ENCODE measurements around the gene XKR7.

The XKR7 gene

DNA sequence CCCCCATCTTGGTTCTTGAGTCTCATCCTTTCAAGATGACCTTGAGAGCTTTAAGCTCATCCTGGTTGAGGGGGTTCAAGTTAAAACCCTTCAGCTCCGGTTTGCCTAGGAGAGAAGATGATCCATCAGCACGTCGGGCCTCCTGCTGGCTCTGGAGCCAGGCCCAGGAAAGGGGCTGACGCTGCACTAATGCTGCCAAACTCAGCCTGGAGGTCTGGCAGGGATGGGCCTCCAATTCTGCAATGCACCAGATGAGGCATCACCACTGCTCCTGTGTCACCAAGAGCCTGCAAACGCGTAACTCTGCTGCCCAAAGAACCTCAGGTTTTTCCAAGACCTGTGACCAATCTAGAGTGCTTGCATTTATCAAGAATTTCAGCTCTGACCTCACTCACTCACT lies 22.2 kb upstream of the XKR7 start:
- DNase-seq = no peak

DNA sequence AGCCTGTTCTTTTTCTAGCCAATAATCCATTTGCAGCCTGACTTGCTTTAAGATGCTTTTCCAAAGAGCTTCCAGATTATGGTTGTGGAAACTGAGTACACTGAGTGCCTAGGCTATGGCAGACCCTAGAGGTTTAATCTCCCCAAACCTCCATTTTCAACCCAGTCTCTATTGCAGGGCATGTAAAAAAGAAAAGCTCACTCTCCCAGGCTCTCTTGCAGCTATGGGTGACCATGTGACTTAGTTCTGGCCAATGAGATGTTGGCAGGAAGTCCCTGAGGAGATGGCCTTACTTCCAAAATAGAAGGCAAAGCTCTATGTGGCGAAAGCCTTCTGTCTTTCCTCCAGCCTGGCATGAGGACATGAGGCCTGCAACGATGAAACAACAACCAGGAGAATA lies 19.9 kb upstream of the XKR7 start:
- no peak for DNase-seq

DNA sequence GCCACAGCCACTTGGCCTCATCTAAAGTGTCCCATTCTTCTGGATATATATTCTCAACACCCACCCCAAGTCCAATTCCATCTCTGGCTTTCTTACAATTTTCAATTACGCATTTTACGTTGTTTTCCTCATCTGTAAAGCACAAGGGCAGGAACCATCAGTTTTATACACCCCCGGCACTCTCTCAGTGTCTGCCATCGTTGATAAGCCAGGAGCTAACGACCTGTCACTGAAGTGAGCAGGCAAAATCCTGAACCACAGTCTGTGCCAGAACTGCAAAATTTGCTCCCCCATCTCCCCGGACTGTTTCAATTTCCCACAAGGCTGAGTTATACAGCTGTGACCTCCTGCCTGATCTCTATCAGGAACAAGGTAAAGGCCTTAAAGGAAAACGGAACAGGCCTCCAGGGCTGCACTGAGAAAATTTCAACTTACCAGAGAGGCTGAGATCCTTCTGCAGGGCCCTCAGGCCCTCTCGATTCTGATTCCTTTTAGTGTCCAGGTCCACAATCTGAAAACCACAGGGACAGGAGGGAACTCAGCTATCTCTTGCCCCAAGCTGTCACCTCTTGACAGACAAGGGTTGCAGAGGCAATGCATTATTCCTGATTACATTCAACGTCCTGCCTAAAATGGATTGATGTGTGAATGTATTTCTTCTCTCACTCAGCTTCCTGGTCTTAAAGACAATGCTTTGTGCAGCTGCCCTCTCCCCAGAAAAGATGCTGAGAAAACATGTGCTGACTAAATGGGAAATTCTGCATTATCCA lies 17.9 kb upstream of the XKR7 start:
- DNase-seq = no peak

DNA sequence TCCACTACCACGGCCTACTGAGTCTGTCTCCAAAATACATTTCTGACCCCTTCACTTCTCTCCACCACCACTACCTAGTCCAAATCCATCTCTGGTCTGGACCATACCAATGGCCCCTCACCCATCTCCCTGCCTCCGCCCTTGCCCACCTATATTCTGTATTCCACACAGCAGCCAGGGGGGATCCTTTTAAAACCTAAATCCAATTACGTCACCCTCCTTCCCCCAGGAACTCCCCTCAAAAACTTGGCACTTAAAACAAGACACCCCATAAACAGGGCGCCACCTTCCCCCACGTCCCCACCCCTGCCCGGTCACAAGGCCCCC lies 16.8 kb upstream of the XKR7 start:
- DNase-seq = no peak

DNA sequence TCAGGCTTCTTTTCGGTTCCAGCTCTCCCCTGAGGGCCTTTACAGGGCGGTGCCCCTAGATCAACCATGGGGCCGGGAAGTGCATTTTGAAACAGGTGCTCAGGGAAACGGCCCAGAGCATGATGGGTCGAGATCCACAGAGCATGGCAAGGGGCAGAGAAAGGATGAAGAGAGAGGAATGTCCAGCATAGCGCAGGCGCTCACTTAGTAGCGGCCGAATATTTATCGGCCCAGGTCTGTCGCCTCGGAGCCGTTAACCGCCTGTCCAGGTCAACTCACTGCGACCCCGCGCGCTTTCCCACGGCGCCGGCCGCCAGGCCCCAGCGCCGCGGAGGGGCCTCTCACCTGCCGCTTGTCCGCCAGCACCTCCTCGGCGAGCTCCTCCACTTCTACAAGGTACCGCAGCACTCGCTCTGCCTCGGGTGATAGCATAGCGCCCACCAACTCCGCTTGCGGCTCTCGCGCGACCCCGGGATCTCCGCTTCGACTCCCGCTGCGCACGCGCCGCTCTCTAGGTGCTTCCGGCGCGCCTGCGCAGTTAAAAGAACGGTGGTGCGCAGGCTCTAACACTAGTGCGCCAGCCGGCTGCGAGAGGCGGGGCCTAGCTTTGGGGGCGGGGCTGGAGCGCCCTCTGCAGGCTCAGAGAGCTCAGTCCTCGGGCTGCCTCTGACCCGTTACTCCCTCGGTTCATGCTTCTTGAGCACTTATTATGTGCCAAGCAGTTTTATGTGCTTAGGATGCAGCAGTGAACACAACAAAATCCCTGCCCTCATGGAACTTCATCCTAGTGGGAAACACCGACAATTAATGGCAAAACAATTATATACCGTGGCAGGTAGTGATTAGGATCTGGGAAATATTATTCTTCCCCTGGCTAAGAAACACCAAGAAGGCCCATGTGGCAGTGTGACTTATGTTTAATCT lies 16.2 kb upstream of the XKR7 start, which contains the start of gene PDRG1:
PDRG1 (minus strand) TSS at position 517 of the 924 bp plus-strand sequence; CDS start at position 432, 85 bp downstream.
- peak; percentile 98 for DNase-seq

DNA sequence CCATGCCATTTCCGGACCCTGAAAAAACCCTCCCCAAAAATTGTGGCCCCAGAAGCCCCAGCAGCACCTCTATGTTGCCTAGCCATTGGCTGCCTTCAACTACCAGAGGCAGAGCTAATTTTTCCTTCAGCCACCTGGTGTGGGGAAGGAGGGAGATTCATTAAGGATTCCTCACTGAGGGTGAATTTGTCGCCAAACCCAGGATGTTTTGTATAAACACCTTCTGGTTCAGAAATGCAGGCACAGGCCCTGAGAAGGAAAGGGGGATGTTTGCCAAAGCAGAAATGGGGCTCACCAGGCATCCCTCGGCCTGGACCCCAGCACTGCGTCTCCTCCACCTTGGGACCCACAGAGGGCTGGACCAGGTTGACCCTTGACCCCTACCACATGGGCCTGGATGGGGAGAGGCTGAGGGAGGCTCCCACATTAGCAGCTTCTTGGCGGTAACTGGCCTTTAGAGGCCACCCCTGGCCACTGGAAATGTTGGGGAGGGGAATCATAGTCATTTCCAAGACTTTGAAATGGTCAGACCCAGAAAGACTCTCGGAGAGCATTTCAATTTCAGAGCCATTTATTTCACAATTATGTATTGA lies 14.3 kb upstream of the XKR7 start:
- DNase-seq = no peak

DNA sequence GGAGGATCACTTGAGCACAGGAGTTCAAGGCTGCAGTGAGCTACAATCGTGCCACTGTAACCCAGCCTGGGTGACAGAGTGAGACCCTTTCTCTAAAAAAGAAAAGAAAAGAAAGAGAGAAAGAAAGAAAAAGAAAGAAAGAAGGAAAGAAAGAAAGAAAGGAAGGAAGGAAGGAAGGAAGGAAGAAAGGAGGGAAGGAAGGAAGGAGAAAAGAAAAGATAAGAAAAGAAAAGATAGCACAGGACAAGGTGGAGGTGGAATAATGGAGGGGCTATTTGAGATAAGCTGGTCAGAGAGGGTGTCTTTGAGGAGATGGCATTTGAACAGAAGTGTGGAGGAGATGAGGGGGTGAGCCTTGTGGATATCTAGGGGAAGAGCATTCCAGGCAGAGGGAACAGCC lies 13.5 kb upstream of the XKR7 start:
- no peak for DNase-seq

DNA sequence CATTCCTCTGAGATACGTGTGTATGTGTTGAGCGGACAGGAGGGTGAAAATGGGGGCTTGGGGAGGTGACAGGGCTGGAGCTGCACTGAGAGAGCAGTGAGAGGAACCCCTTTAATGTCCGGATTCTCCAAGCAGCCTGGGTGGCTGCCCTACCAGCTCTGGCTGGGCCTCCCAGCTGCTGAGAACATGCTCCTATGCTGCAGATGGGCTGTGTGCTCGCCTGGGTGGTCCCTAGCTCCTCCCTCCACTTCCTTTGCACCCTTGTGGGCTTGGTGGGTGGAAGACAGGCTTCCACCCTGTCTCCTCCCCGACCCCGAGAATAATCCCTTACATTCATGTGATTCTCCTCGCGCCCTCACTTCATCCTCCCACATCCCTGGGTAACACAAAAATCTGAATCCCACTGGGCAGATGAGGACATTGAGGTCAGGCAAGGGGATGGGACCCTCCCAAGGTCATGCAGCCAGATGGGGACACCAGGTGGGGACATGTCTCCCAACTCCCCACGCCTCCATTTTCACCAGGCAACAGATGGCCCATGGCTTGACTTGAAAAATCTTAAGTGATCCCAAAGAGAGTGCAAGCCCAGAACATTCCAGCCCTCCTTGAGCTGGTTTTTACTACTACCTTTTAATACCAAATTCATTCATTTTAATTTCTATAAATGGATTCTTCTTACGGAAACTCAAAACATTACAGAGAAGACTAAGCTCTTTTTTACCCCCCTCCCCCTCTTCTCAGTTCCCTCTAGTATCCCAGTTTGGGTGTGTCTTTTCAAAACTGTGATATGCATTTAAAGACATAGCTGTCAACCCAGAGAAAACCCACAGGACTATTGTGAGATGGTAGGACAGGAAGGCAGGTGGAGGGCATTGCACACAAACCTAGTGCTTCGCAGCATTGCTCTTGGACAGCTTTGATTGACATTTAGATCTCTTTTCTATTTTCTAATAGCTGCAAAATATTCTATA lies 11.1 kb upstream of the XKR7 start:
- DNase-seq = no peak

DNA sequence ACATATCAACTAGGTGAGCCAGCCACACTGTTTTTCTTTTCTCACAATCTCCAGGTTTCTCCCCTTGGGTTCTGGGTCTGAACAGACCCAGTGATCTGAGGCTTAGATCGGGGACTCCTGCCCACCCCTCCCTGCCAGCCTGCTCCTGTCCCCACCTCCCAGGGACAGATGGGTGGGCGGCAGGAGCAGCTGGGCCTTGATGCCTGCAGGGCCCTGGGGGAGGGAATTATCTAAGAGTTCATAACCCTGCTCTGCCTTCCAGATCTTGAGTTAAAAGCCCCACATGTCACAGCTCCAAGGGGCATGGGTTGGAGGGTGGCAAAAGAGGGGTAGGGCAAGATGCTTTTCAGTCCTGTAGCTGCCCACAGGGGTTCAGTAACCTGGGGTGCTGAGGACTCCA lies 5.2 kb upstream of the XKR7 start:
- DNase-seq = no peak

DNA sequence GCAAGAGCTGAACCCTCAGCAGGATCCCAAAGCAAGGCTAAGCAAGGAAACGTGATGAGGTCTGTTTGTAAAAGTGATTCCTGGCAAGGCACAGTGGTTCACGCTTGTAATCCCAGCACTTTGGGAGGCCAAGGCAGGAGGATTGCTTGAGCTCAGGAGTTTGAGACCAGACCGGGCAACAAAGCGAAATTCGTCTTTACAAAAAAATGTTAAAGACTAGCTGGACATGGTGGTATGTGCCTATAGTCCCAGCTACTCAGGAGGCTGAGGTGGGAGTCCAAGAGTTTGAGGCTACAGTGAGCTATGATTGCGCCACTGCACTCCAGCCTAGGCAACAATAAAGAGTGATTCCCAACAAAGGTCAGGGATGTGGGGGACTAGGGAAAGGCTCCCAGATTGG lies 4.1 kb upstream of the XKR7 start:
- DNase-seq = no peak

DNA sequence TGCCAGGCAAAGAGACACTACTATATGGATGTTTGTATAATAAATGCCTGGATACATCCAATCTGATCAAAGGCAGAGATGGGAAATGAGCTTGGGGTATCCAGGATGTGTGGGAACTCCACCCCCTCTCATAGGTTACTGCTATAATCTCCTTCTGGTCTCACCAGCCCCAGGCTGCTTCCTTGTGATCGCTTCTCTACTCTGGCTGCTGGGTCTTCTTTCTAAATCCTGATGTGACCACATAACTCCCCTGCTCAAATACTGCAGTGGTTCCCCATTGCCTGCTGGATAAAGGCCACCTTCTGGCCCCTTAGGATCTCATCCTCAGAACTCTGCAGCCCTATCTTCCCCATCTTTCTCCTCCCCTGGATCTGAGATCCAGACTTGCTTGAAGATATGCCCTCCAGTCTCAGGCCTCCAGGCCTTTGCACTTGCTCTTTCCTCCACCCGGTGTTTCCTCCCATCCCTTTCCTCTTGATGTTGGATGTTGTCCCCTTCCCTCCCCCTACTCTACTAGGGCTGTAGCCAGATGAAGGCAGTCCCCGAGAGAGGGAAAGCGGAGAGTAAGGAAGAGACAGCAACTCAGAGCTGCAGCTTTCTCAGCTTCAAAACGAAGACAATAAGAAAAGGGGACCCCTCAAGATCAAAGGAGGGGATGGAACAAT lies 828 bp upstream of the XKR7 start:
- no peak for DNase-seq

DNA sequence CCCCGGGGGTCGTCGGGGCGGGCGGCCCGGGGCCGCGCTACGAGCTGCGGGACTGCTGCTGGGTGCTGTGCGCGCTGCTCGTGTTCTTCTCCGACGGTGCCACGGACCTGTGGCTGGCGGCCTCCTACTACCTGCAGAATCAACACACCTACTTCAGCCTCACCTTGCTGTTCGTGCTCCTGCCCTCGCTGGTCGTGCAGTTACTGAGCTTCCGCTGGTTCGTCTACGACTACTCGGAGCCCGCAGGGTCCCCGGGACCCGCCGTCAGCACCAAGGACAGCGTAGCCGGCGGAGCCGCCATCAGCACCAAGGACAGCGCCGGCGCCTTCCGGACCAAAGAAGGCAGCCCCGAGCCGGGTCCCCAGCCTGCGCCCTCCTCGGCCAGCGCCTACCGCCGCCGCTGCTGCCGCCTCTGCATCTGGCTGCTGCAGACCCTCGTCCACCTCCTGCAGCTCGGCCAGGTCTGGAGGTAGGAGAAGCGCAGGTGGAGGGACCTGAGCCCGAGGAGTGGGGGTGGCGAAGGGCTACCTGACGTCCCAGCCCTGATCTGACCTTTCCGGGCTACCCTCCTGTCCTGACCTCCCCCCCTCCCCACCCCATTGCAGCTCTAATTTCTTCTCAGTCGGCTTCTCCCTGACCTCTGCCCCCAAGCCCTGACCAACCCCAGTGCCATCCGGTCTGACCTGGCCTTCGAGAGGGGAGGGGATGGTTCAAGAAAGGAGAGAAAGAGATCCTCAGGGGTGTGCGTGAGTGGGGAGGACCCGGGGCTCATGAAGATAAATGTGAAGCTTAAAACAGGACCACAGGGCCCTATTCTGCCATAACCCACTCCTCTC lies 558 bp downstream of the XKR7 start:
- peak; percentile 80 for DNase-seq

DNA sequence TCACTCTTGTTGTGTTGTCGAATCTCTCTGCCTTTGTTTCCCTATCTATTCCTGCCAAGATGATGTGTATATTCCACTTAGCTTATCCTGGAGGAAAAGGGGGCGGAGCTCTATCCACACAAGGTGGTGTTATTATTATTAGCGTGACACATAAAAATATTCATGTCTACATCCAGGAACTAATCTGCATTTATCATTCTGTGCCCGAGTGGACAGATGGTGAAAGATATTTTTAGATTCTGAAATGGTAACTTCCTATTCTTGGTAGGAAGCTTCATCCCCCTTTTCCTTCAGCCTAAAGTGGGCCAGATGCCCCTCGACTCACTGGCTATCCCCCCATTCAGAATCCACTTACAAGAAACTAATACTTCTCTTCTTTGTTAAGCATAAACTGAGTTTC lies 2.0 kb downstream of the XKR7 start:
- no peak for DNase-seq

DNA sequence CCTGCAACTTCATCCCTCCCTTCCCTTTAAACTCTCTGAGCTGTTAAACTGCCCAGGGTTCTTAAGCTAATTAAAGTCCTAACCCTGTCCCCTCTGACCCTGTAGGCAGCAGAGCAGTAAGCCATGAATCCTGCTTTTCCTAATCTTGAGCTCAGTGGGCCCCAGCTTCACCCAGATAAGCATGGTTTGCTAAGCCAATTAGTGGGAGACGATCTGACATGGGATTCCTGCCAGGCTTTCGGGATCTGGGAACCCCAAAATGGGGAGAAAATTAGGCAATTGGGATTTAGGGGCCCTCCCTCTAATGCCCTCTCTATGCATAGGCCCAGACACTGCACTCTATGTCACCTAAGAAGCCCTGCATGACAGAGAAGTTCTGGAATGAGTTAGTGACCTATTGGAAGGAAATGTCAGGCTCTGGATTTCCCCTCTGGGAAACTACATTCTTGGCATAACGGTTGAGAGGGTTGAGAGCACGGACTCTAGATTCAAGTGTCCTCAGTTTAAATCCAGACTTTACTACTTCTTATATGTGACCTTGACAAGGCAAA lies 4.6 kb downstream of the XKR7 start:
- no peak for DNase-seq

DNA sequence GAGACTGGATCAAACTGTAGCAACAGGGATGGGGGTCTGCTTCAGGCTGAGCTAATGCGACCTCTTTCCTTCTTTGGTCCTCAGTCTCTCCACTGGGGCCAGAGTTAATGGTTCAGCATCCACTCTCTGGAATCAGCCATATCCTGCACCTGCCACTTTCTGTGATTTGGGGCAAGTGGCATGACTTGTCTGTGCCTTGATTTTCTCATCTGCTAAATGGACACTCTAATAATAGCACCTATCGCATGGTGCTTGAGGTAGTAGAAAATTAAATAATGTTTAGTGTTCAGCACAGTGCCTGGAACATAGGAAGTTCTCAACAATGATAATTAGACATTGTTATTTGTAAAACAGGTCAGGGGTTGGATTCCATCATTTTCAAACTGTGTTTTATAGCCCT lies 6.3 kb downstream of the XKR7 start:
- DNase-seq = no peak

DNA sequence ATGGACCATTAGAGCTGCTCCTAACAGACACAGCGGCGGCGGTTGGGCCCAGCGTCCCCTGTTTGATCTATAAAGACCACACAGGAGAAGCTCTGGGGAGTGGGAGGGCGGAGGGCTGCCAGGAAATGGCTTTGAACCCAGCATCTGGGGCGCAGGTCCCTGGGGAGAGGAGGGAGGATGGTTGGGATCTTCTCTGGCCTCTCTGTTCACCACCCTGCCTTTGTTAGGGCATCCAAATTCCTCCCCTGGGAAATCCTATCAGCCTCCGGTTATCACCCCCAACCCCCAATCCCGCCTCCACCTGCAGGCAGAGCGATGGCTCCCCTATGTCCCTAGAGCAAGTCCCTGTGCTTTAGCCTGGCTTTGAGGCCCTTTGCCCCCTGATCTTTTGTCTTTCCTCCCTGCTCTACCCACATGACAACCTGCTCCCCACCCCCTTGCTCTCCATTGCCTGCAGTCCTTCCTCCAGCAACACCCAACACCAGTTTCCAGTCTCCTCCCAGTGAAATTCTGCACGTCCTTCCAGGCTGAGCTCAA lies 7.1 kb downstream of the XKR7 start:
- no peak for DNase-seq

DNA sequence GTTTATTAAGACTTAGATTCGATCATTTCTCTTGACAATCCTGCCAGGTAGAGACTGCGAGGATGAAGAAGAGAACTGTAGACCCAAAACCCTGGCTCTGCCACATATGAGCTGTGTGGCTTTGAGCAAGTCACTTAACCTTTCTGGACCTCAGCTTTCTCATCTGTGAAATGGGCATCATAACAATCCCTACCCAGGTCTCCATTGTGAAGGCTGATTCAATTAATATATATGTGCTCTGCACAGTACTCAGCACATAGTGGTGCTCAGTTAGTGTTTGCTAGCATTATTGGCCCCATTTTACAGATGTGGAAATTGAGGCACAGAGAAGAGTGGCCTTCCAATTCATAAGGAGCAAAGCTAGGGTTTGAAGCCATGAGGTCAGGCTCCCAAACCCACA lies 7.9 kb downstream of the XKR7 start:
- DNase-seq = no peak

DNA sequence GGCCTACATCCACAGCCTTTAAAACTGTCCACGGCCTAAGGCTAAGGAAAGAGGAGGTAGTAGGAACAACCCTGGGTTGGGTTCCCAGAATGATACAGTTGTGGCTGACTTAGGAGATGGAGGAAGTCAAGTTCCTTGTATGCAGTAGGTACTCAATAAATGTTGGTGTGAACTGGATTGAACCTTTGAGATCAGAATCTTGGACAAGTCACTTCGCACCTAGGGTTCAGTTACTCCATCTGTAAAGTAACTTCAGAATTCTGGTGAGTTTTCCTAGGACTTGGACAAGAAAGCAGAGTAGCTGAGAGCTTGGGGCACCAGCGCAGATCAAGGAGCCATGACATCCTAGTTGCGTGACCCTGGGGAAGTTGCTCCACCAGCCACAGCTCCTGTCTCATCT lies 9.1 kb downstream of the XKR7 start:
- no peak for DNase-seq

DNA sequence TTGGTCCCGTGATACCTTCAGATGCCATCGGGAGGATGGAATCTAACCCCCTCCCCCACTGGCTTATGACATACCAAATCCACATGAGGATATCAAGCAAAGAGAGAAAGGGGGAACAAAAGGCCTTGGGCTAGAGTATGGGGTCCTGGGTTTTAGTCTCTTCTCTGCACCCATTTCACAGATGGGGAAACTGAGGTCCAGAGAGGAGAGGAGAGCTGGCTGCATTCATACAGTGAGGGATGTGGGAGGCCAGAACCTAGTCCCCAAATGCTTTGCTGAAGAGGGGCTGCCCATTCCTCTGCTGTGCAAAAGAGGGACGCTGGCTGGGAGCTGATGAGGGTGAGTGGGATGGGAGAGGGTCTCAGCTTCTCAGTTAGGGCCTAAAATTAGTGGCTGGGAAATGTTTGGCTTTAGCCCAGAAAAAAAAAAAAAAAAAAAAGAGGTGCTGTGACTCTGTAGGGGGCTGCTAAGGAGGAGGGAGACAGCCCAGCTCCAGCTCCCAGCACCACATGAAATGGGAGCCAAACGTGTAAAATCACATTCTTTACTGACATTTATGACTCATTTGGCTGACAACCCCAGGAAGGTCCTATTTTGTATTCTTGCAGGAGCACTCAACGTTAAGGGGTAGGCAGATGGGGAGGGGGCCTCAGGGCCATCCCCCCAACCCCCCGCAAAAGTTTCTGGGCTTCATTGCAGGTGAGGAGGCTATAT lies 11.9 kb downstream of the XKR7 start:
- no peak for DNase-seq

DNA sequence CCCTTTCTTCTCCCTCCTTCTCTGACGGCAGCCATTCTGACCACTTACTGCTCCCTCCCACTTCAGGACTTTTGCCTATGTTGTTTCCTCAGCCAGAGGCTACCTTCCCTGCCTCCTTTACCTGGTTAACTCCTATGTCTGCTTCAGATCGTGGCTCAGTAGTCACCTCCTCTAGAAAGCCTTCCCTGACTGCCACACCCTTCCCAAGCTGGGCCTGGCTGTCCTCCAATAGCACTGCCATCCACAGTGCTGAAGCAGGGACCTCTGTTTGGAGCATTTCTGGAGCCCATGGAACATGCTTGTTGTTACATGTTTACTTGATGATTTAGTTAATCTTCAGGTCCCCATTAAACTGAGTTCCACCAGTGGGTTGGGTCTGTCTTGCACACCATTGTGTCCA lies 13.8 kb downstream of the XKR7 start:
- no peak for DNase-seq

Data from activated naive CD4-positive, alpha-beta T cell treated with anti-CD3 and anti-CD28 coated beads, Interleukin-2, amount 50 U/mL, for 16 hours (primary cell).